HepG2 (cell line): ENCODE data around the gene NT5C. TPM values are rescaled to one million over a fixed set of nuclear protein-coding genes. Genes with fewer than 3 reads are reported as not detected.

Experiments used
- ARNTL ChIP-seq: sonication (generic); formaldehyde crosslinking; IDR thresholded peaks from 2 replicates; pipeline ENCODE4 v1.4.0; 2020; ENCODE audit warnings: mild to moderate bottlenecking, missing genetic modification reagents
- ATF7 ChIP-seq, 2 experiments: fragments of 450-650 bp in 1 of 2; sonication (generic) in 1 of 2; formaldehyde crosslinking in 1 of 2; IDR thresholded peaks; 2 replicates each; pipeline versions ENCODE4 v1.4.0 to v1.6.1; 2016 to 2020; ENCODE audit warnings: antibody characterized with exemption in 1 of 2, mild to moderate bottlenecking in 1 of 2, missing genetic modification reagents in 1 of 2
- DR1 ChIP-seq: sonication (generic); formaldehyde crosslinking; IDR thresholded peaks from 2 replicates; pipeline ENCODE4 v1.8.0; 2021; ENCODE audit warnings: mild to moderate bottlenecking, missing genetic modification reagents, inconsistent platforms
- EED ChIP-seq: sonication (generic); formaldehyde crosslinking; IDR thresholded peaks from 2 replicates; pipeline ENCODE4 v1.5.0; 2020; ENCODE audit warnings: mild to moderate bottlenecking, missing genetic modification reagents
- FOXJ3 ChIP-seq: sonication (generic); formaldehyde crosslinking; IDR thresholded peaks from 2 replicates; pipeline ENCODE4 v1.4.0; 2020; ENCODE audit warnings: missing genetic modification reagents, mild to moderate bottlenecking, borderline replicate concordance
- JARID2 ChIP-seq: sonication (generic); formaldehyde crosslinking; IDR thresholded peaks from 2 replicates; pipeline ENCODE4 v1.8.1; 2023; ENCODE audit warnings: missing genetic modification reagents, inconsistent platforms; ENCODE audit not compliant: insufficient replicate concordance
- KDM5B ChIP-seq: sonication (generic); formaldehyde crosslinking; IDR thresholded peaks from 2 replicates; pipeline ENCODE4 v1.4.0; 2020; ENCODE audit warnings: missing genetic modification reagents, mild to moderate bottlenecking, borderline replicate concordance
- KDM6A ChIP-seq: IDR thresholded peaks from 2 replicates; pipeline ENCODE4 v1.6.1; 2016; ENCODE audit warnings: low read depth
- MAZ ChIP-seq, 2 experiments: sonication (generic) in 1 of 2; formaldehyde crosslinking in 1 of 2; IDR thresholded peaks; 2 replicates each; pipeline versions ENCODE4 v1.5.0 to v1.6.1; 2012 to 2020; ENCODE audit warnings: low read depth in 2 of 2, mild to moderate bottlenecking in 2 of 2, borderline replicate concordance in 1 of 2, improper control_type of control experiment in 1 of 2, low read length in 1 of 2, missing genetic modification reagents in 1 of 2, moderate library complexity in 1 of 2
- MTA1 ChIP-seq: sonication (generic); formaldehyde crosslinking; IDR thresholded peaks from 2 replicates; pipeline ENCODE4 v1.4.0; 2020; ENCODE audit warnings: missing genetic modification reagents, mild to moderate bottlenecking, borderline replicate concordance
- NFE2L2 ChIP-seq: fragments of 150-350 bp; IDR thresholded peaks from 2 replicates; pipeline ENCODE4 v1.6.1; 2014; ENCODE audit warnings: low read length
- NFKBIZ ChIP-seq: IDR thresholded peaks from 2 replicates; pipeline ENCODE4 v1.6.1; 2018; ENCODE audit warnings: missing genetic modification reagents, missing compliant biosample characterization
- PHF5A ChIP-seq: IDR thresholded peaks from one replicate; pipeline ENCODE4 v1.6.1; 2018; ENCODE audit warnings: low read depth, missing genetic modification reagents; ENCODE audit not compliant: unreplicated experiment
- REL ChIP-seq: sonication (generic); formaldehyde crosslinking; conservative IDR thresholded peaks from 2 replicates; pipeline ENCODE4 v1.8.0; 2022; ENCODE audit warnings: mild to moderate bottlenecking, missing genetic modification reagents, moderate library complexity
- SIN3A ChIP-seq: IDR thresholded peaks from 2 replicates; pipeline ENCODE4 v1.6.1; 2011; ENCODE audit warnings: low read depth, mild to moderate bottlenecking, control low read depth, low read length, borderline replicate concordance
- ZNF333 ChIP-seq: sonication (generic); formaldehyde crosslinking; IDR thresholded peaks from 2 replicates; pipeline ENCODE4 v1.4.0; 2020; ENCODE audit warnings: mild to moderate bottlenecking, missing genetic modification reagents, borderline replicate concordance
- ZNF343 ChIP-seq: sonication (generic); formaldehyde crosslinking; IDR thresholded peaks from 2 replicates; pipeline ENCODE4 v1.4.0; 2020; ENCODE audit warnings: mild to moderate bottlenecking, missing genetic modification reagents
- ZNF383 ChIP-seq: sonication (generic); formaldehyde crosslinking; IDR thresholded peaks from 2 replicates; pipeline ENCODE4 v1.4.0; 2020; ENCODE audit warnings: missing genetic modification reagents, mild to moderate bottlenecking, borderline replicate concordance
- ZNF441 ChIP-seq: sonication (generic); formaldehyde crosslinking; IDR thresholded peaks from 2 replicates; pipeline ENCODE4 v1.7.0; 2021; ENCODE audit warnings: missing genetic modification reagents, borderline replicate concordance
- ZZZ3 ChIP-seq: sonication (generic); formaldehyde crosslinking; IDR thresholded peaks from 2 replicates; pipeline ENCODE4 v1.4.0; 2020; ENCODE audit warnings: missing genetic modification reagents, mild to moderate bottlenecking, borderline replicate concordance
- polyA plus RNA-seq, 8 experiments: library from polyadenylated mRNA; depleted of rRNA in 3 of 8; stranded (reverse) in 7 of 8; unstranded in 1 of 8; fragments of >200 nt; fragmentation: Illumina TruSeq in 4 of 8; extraction: Trizol in 4 of 8; gene quantifications; 2 replicates each; pipeline versions ENCODE4 v1.2.1 to v1.2.3, GENCODE V29; 2011 to 2016; ENCODE audit warnings: low read depth in 4 of 8, missing spikeins in 1 of 8, mixed read lengths in 1 of 8; ENCODE audit not compliant: insufficient read depth in 1 of 8
- total RNA-seq, 5 experiments: library from RNA; depleted of rRNA; stranded (reverse); fragments of >200 nt; fragmentation: Illumina TruSeq; extraction: Trizol; gene quantifications; 2 replicates each; pipeline ENCODE4 v1.2.3, GENCODE V29; 2016; ENCODE audit warnings: low read depth in 1 of 5
- TF ChIP-seq, protein P1 (sequence below): sonication (generic); formaldehyde crosslinking; IDR thresholded peaks from 2 replicates; pipeline ENCODE4 v1.5.1; 2020; ENCODE audit warnings: mild to moderate bottlenecking, missing genetic modification reagents, borderline replicate concordance
- TF ChIP-seq, protein P2 (sequence below): IDR thresholded peaks from 2 replicates; pipeline ENCODE4 v1.6.1; 2016

NT5C gene
- total and polyA plus RNA-seq, 2 of the 13 experiments (the other 11 are each of a cell fraction or from before 2014, with no cell fraction given), result 42.8 to 48.6 TPM

DNA sequence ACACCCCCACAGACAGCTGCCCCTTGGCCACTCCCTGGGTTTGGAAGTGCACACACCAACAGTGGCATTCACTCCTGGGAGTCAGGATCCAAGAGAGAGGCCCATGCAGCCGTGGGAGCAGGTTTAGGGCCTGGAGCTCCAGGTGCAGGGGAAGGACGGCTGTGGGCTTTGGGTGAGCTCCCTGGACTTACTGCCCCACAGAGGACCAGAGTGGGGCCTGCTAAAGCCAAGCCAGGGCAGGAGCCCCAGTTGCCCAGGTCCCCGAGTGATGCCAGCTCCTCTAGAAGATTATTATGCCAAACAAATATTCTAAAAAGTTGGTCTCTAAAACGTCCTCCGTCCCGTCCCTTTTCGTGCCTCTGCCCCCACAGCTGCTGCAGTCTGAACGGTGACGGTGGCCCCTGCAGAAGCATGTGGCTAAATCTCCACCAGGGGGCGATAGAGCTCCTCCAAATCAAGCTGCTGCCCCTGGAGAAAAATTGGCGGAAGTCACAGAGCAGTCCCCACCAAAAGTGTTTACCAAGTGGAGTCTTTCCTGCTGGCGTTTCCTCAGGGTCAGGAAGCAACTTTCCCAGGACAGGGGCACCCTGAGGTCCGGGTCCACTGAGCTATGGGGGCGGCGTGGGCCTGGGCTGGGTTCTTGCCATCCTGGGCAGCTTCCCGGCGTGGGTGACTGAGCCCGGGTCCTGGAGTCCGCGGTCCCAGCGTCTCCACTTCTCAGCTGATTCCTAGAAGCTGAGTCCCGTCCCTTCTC lies 17.6 kb downstream of the NT5C start (continued):
- TF ChIP-seq, protein P1, sequence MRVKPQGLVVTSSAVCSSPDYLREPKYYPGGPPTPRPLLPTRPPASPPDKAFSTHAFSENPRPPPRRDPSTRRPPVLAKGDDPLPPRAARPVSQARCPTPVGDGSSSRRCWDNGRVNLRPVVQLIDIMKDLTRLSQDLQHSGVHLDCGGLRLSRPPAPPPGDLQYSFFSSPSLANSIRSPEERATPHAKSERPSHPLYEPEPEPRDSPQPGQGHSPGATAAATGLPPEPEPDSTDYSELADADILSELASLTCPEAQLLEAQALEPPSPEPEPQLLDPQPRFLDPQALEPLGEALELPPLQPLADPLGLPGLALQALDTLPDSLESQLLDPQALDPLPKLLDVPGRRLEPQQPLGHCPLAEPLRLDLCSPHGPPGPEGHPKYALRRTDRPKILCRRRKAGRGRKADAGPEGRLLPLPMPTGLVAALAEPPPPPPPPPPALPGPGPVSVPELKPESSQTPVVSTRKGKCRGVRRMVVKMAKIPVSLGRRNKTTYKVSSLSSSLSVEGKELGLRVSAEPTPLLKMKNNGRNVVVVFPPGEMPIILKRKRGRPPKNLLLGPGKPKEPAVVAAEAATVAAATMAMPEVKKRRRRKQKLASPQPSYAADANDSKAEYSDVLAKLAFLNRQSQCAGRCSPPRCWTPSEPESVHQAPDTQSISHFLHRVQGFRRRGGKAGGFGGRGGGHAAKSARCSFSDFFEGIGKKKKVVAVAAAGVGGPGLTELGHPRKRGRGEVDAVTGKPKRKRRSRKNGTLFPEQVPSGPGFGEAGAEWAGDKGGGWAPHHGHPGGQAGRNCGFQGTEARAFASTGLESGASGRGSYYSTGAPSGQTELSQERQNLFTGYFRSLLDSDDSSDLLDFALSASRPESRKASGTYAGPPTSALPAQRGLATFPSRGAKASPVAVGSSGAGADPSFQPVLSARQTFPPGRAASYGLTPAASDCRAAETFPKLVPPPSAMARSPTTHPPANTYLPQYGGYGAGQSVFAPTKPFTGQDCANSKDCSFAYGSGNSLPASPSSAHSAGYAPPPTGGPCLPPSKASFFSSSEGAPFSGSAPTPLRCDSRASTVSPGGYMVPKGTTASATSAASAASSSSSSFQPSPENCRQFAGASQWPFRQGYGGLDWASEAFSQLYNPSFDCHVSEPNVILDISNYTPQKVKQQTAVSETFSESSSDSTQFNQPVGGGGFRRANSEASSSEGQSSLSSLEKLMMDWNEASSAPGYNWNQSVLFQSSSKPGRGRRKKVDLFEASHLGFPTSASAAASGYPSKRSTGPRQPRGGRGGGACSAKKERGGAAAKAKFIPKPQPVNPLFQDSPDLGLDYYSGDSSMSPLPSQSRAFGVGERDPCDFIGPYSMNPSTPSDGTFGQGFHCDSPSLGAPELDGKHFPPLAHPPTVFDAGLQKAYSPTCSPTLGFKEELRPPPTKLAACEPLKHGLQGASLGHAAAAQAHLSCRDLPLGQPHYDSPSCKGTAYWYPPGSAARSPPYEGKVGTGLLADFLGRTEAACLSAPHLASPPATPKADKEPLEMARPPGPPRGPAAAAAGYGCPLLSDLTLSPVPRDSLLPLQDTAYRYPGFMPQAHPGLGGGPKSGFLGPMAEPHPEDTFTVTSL, result 0 out of 2 replicates have a peak, but pooled peaks have one; percentile 3
- TF ChIP-seq MAZ (IDR thresholded peaks at IDR 0.05; ENCODE audit: borderline replicate concordance, low read depth, low read length), result no peak
- peak; percentile 41; the same call in 1 of the 2 replicates for TF ChIP-seq MAZ (CRISPR knock-in tag; IDR thresholded peaks at IDR 0.05; ENCODE audit: low read depth)
- 0 out of 2 replicates have a peak, but pooled peaks have one; percentile 29 for TF ChIP-seq KDM5B (CRISPR knock-in tag)
- TF ChIP-seq ZNF333, result 0 out of 2 replicates have a peak, but pooled peaks have one; percentile 61
- no peak for TF ChIP-seq ZNF441 (CRISPR knock-in tag)
- TF ChIP-seq DR1 (CRISPR knock-in tag), result no peak; the same call in 1 of the 2 replicates
- 0 out of 2 replicates have a peak, but pooled peaks have one; percentile 48 for TF ChIP-seq SIN3A
- peak; percentile 73 for TF ChIP-seq ZZZ3 (CRISPR knock-in tag)
- no peak for TF ChIP-seq EED
- TF ChIP-seq KDM6A (CRISPR knock-in tag), result no peak
- TF ChIP-seq MTA1, result 0 out of 2 replicates have a peak, but pooled peaks have one; percentile 22
- TF ChIP-seq, protein P2, sequence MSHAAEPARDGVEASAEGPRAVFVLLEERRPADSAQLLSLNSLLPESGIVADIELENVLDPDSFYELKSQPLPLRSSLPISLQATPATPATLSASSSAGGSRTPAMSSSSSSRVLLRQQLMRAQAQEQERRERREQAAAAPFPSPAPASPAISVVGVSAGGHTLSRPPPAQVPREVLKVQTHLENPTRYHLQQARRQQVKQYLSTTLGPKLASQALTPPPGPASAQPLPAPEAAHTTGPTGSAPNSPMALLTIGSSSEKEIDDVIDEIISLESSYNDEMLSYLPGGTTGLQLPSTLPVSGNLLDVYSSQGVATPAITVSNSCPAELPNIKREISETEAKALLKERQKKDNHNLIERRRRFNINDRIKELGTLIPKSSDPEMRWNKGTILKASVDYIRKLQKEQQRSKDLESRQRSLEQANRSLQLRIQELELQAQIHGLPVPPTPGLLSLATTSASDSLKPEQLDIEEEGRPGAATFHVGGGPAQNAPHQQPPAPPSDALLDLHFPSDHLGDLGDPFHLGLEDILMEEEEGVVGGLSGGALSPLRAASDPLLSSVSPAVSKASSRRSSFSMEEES (CRISPR knock-in tag), result 0 out of 2 replicates have a peak, but pooled peaks have one; percentile 32
- TF ChIP-seq FOXJ3, result no peak
- TF ChIP-seq ATF7 (IDR thresholded peaks at IDR 0.05), result no peak
- peak; percentile 22; the same call in 1 of the 2 replicates for TF ChIP-seq ATF7 (CRISPR knock-in tag; IDR thresholded peaks at IDR 0.05)
- no peak for TF ChIP-seq JARID2 (CRISPR knock-in tag)
- TF ChIP-seq REL (CRISPR knock-in tag), result no peak
- no peak for TF ChIP-seq NFKBIZ (CRISPR knock-in tag)
- TF ChIP-seq PHF5A (CRISPR knock-in tag), result peak; percentile 73
- no peak for TF ChIP-seq NFE2L2
- peak; percentile 44; the same call in 1 of the 2 replicates for TF ChIP-seq ARNTL (CRISPR knock-in tag)
- TF ChIP-seq ZNF343, result 0 out of 2 replicates have a peak, but pooled peaks have one; percentile 35
- TF ChIP-seq ZNF383 (CRISPR knock-in tag), result peak; percentile 91; the same call in 1 of the 2 replicates
